ENCODE measurements around the gene HOXD13.
A peak's percentile ranks its signal among the peaks of the same experiment; 100 is the strongest.

Gene HOXD13

GRCh38 chr2:176117823-176118371 lies 25.4 kb downstream of the HOXD13 start:
- H3K4me1 ChIP-seq (ENCODE audit: insufficient read depth, poor library complexity, severe bottlenecking), result peaks cover 6% of the 10 kb centered on the region
- H3K27me3 ChIP-seq (ENCODE audit: insufficient read depth, poor library complexity, severe bottlenecking), result no peaks in the 10 kb centered on the region
- no peaks in the 10 kb centered on the region for H3K9me3 ChIP-seq (ENCODE audit: severe bottlenecking)
- ATAC-seq (ENCODE audit: low read depth) (no peak), DNase-seq (ENCODE audit: low spot score) (no peak)
- H3K27ac ChIP-seq (ENCODE audit: poor library complexity, severe bottlenecking), result no peak overlapping the region
- H3K4me3 ChIP-seq (ENCODE audit: severe bottlenecking), result no peak overlapping the region
- H3K36me3 ChIP-seq (ENCODE audit: low read depth), result peaks cover 34% of the 10 kb centered on the region
- TF ChIP-seq, protein P1, sequence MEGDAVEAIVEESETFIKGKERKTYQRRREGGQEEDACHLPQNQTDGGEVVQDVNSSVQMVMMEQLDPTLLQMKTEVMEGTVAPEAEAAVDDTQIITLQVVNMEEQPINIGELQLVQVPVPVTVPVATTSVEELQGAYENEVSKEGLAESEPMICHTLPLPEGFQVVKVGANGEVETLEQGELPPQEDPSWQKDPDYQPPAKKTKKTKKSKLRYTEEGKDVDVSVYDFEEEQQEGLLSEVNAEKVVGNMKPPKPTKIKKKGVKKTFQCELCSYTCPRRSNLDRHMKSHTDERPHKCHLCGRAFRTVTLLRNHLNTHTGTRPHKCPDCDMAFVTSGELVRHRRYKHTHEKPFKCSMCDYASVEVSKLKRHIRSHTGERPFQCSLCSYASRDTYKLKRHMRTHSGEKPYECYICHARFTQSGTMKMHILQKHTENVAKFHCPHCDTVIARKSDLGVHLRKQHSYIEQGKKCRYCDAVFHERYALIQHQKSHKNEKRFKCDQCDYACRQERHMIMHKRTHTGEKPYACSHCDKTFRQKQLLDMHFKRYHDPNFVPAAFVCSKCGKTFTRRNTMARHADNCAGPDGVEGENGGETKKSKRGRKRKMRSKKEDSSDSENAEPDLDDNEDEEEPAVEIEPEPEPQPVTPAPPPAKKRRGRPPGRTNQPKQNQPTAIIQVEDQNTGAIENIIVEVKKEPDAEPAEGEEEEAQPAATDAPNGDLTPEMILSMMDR (IDR thresholded peaks at IDR 0.05; ENCODE audit: poor library complexity, severe bottlenecking), result no peak

DNA sequence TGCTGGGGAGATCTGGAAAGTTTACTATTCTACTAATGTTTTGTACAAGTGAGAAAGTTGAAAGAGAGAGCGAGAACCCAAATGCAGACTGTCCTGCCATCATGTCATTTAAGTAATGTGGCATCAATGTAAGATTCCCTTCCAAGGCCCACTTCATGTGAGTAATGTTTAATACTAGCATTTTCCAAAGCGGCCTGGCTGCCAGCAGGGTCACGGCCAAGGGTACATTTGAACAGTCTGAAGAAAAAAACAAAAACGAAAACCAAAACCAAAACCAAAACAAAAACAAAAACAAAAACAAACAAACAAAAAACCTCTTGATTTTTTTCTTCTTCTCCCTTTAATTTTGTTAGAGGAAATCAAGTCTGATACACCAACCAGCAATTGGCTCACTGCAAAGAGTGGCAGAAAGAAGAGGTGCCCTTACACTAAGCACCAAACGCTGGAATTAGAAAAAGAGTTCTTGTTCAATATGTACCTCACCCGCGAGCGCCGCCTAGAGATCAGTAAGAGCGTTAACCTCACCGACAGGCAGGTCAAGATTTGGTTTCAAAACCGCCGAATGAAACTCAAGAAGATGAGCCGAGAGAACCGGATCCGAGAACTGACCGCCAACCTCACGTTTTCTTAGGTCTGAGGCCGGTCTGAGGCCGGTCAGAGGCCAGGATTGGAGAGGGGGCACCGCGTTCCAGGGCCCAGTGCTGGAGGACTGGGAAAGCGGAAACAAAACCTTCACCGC lies 26.2 kb downstream of the HOXD13 start:
- H3K36me3 ChIP-seq (ENCODE audit: low read depth), result peaks cover 32% of the 10 kb centered on the region
- no peaks in the 10 kb centered on the region for H3K27me3 ChIP-seq (ENCODE audit: insufficient read depth, poor library complexity, severe bottlenecking)
- no peak overlapping the region for H3K4me3 ChIP-seq (ENCODE audit: severe bottlenecking)
- TF ChIP-seq, protein P1 (IDR thresholded peaks at IDR 0.05; ENCODE audit: poor library complexity, severe bottlenecking), result peak; percentile 24
- peaks cover 6% of the 10 kb centered on the region for H3K4me1 ChIP-seq (ENCODE audit: insufficient read depth, poor library complexity, severe bottlenecking)
- ATAC-seq (ENCODE audit: low read depth) (no peak), DNase-seq (ENCODE audit: low spot score) (no peak)
- no peak overlapping the region for H3K27ac ChIP-seq (ENCODE audit: poor library complexity, severe bottlenecking)
- no peaks in the 10 kb centered on the region for H3K9me3 ChIP-seq (ENCODE audit: severe bottlenecking)

DNA sequence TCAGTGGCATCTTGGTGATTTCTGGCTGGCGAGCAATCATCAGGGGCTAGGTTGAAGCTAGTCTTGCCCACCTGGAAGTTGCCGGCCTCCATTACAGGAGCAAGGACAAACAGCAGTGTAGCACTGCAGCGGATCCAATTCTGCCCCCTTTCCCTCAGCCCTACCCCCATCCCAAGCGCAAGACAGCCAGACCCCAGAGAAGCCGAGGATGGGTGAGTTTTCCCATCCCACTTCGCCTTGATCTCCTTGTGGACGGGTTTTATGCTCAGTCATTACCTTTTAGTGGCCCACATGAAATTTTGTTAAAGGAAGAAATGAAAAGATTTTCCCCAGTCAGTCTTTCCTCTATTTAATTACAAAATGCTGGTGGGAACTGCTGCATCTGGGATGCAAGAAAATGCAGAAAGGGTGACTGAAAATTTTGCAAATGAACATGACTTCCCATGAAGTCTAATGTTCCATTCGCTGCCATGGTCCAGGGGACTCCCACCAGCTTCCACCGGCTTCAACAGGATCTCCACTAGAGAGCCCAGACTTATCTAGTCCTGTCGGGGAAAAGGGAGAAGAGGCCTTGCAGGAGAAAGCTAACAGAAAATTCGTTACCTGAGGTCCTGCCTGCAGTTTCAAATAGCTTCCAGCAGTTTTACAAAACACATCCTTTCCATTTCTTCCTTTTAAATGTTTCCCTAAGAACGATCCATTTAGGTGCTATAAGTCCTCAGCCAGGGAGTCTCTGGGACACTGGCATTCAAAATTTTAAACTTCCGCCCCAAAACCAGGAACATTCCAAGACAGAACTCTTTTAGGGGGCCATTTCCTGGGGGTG lies 28.1 kb downstream of the HOXD13 start:
- Histone ChIP-seq H3K4me1 (ENCODE audit: insufficient read depth, poor library complexity, severe bottlenecking) (peaks cover 1% of the 10 kb centered on the region), H3K4me3 (ENCODE audit: severe bottlenecking) (no peak overlapping the region), H3K27ac (ENCODE audit: poor library complexity, severe bottlenecking) (no peak overlapping the region), H3K9me3 (ENCODE audit: severe bottlenecking) (no peaks in the 10 kb centered on the region), H3K36me3 (ENCODE audit: low read depth) (peaks cover 34% of the 10 kb centered on the region), H3K27me3 (ENCODE audit: insufficient read depth, poor library complexity, severe bottlenecking) (no peaks in the 10 kb centered on the region)
- TF ChIP-seq, protein P1 (IDR thresholded peaks at IDR 0.05; ENCODE audit: poor library complexity, severe bottlenecking), result no peak
- no peak for DNase-seq (ENCODE audit: low spot score)
- ATAC-seq (ENCODE audit: low read depth), result no peak

- Histone ChIP-seq H3K27ac (ENCODE audit: poor library complexity, severe bottlenecking) (no peak overlapping the region), H3K4me1 (ENCODE audit: insufficient read depth, poor library complexity, severe bottlenecking) (no peaks in the 10 kb centered on the region), H3K27me3 (ENCODE audit: insufficient read depth, poor library complexity, severe bottlenecking) (no peaks in the 10 kb centered on the region), H3K4me3 (ENCODE audit: severe bottlenecking) (no peak overlapping the region), H3K9me3 (ENCODE audit: severe bottlenecking) (no peaks in the 10 kb centered on the region), H3K36me3 (ENCODE audit: low read depth) (peaks cover 34% of the 10 kb centered on the region)
- DNase-seq (ENCODE audit: low spot score) (no peak), ATAC-seq (ENCODE audit: low read depth) (no peak)
- TF ChIP-seq, protein P1 (IDR thresholded peaks at IDR 0.05; ENCODE audit: poor library complexity, severe bottlenecking), result no peak
Observed at GRCh38 chr2:176121190-176122051, 28.9 kb downstream of the HOXD13 start.

Data from RWPE2 (cell line).